Tibial nerve (tissue), 4 donors: ENCODE results near the gene RAB10.

Experiments
- EP300 ChIP-seq, 2 donors: sonication (generic); formaldehyde crosslinking; IDR thresholded peaks; one replicate each; pipeline ENCODE4 v1.6.1; 2017; ENCODE audit warnings: antibody characterized with exemption in 2 of 2, mild to moderate bottlenecking in 1 of 2
- TF ChIP-seq, protein P1 (sequence below), 5 experiments: fragments of 200-600 bp in 3 of 5; fragments of 450-650 bp in 2 of 5; sonication (generic) in 3 of 5; IDR thresholded peaks; one replicate each; pipeline ENCODE4 v1.5.1; 2016 to 2019; ENCODE audit warnings: antibody characterized with exemption in 5 of 5, mild to moderate bottlenecking in 3 of 5, moderate library complexity in 2 of 5

DNA sequence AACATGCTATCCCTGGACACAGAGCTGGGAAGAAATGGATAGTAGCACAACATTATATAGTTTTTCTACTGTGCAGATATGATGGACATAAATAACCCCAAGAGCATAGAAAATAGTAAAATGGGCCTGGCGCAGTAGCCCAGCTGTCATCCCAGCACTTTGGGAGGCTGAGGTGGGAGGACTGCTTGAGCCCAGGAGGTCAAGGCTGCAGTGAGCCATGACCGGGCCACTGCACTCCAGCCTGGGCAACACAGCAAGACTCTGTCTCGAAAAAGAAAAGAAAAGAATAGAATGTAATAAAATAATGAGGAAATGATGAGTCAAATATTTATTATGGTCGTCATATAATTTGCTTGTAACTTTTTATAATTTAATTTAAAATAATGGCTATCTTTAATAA lies 131.5 kb downstream of the RAB10 start:
- TF ChIP-seq, protein P1, sequence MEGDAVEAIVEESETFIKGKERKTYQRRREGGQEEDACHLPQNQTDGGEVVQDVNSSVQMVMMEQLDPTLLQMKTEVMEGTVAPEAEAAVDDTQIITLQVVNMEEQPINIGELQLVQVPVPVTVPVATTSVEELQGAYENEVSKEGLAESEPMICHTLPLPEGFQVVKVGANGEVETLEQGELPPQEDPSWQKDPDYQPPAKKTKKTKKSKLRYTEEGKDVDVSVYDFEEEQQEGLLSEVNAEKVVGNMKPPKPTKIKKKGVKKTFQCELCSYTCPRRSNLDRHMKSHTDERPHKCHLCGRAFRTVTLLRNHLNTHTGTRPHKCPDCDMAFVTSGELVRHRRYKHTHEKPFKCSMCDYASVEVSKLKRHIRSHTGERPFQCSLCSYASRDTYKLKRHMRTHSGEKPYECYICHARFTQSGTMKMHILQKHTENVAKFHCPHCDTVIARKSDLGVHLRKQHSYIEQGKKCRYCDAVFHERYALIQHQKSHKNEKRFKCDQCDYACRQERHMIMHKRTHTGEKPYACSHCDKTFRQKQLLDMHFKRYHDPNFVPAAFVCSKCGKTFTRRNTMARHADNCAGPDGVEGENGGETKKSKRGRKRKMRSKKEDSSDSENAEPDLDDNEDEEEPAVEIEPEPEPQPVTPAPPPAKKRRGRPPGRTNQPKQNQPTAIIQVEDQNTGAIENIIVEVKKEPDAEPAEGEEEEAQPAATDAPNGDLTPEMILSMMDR (IDR thresholded peaks at IDR 0.05), result no peak
- no peak for TF ChIP-seq EP300 (IDR thresholded peaks at IDR 0.05)
